Natural killer cell (primary cell): ENCODE measurements around the gene HOXB1. TPM values are rescaled to one million over a fixed set of nuclear protein-coding genes. Genes with fewer than 3 reads are reported as not detected.
"Not testable (repeated sequence)": the region's sequence is repeated elsewhere in the genome, so short reads cannot be mapped to it uniquely, and the experiment has no call there.

Experiments used
- ATAC-seq, 3 donors: fragments of 150-1000 bp in 2 of 3; fragments of 200-7000 bp in 1 of 3; cut with Tn5 transposase; 1 replicate in 1 of 3; 2 replicates in 2 of 3; pipeline ENCODE4 v1.10.0; 2021; ENCODE audit warnings: mild to moderate bottlenecking in 2 of 3, moderate library complexity in 2 of 3
- DNase-seq, 2 donors: peaks; one replicate each; pipeline versions ENCODE4 v3.0.0 to v3.0.0-alpha.2; 2013 to 2021; ENCODE audit warnings: mixed read lengths in 1 of 2
- H3K27ac ChIP-seq: one replicate; pipeline ENCODE4 v1.5.1; 2013; ENCODE audit warnings: mild to moderate bottlenecking, low read length
- H3K27me3 ChIP-seq: one replicate; pipeline ENCODE4 v1.6.1; 2013; ENCODE audit warnings: low read length; ENCODE audit not compliant: control insufficient read depth, insufficient read depth
- H3K36me3 ChIP-seq: one replicate; pipeline ENCODE4 v1.6.1; 2013; ENCODE audit warnings: low read length; ENCODE audit not compliant: control insufficient read depth, insufficient read depth
- H3K4me1 ChIP-seq: one replicate; pipeline ENCODE4 v1.6.1; 2013; ENCODE audit warnings: low read length; ENCODE audit not compliant: control insufficient read depth, insufficient read depth
- H3K4me3 ChIP-seq: one replicate; pipeline ENCODE4 v1.5.1; 2013; ENCODE audit warnings: low read length
- H3K9me3 ChIP-seq: one replicate; pipeline ENCODE4 v1.6.1; 2013; ENCODE audit warnings: low read length; ENCODE audit not compliant: control insufficient read depth, insufficient read depth
- H3K27ac Mint-ChIP-seq, 2 donors: one replicate each; pipeline ENCODE4 v1.8.0; 2022; ENCODE audit warnings: mild to moderate bottlenecking in 2 of 2, mixed read lengths in 2 of 2, moderate library complexity in 1 of 2
- H3K27me3 Mint-ChIP-seq, 2 donors: one replicate each; pipeline ENCODE4 v1.8.0; 2022; ENCODE audit warnings: low read depth in 2 of 2, mixed read lengths in 2 of 2
- H3K36me3 Mint-ChIP-seq: one replicate; pipeline ENCODE4 v1.8.0; 2022; ENCODE audit warnings: mixed read lengths
- H3K4me1 Mint-ChIP-seq, 2 donors: one replicate each; pipeline ENCODE4 v1.8.0; 2022; ENCODE audit warnings: mixed read lengths in 2 of 2
- H3K4me3 Mint-ChIP-seq: one replicate; pipeline ENCODE4 v1.8.0; 2022; ENCODE audit warnings: mild to moderate bottlenecking, moderate library complexity, mixed read lengths
- H3K9me3 Mint-ChIP-seq, 2 donors: one replicate each; pipeline ENCODE4 v1.8.0; 2022; ENCODE audit warnings: mixed read lengths in 2 of 2
- CTCF ChIP-seq: fragments of 200-600 bp; IDR thresholded peaks from one replicate; pipeline ENCODE4 v1.8.0; 2022; ENCODE audit warnings: antibody characterized with exemption
- WGBS: methylation state at CpG from one replicate; pipeline ENCODE4 v1.1.7; 2013; ENCODE audit warnings: missing lambda C conversion rate; ENCODE audit not compliant: insufficient coverage; 5-methylcytosine and 5-hydroxymethylcytosine counted together
- intact Hi-C: fragments of 100-400 bp; cut with micrococcal nuclease; formaldehyde crosslinking; loops from one replicate; pipeline ENCODE4 v1.14.2; 2022
- total RNA-seq, 4 donors: library from RNA; stranded (reverse); fragments of 120-200 nt in 1 of 4; gene quantifications; one replicate each; pipeline versions ENCODE4 v1.2.3 to v1.2.4, GENCODE V29; 2013 to 2022

The HOXB1 gene
- total RNA-seq, 3 donors from 2014 or later (not counting 1 experiment from before 2014, with no cell fraction given): not detected

- Mint-ChIP-seq H3K27ac (peak overlapping the region in 1 of 2 donors; percentile 59), H3K4me1 (peaks cover 19 to 23% of the 10 kb centered on the region in 2 donors), H3K9me3 (no peaks in the 10 kb centered on the region), H3K36me3 (no peaks in the 10 kb centered on the region), H3K4me3 (peak overlapping the region; percentile 29), H3K27me3 (peaks cover 33 to 38% of the 10 kb centered on the region in 2 donors)
- Histone ChIP-seq H3K36me3 (no peaks in the 10 kb centered on the region), H3K4me1 (no peaks in the 10 kb centered on the region), H3K27ac (no peak overlapping the region), H3K4me3 (no peak overlapping the region), H3K9me3 (no peaks in the 10 kb centered on the region), H3K27me3 (no peaks in the 10 kb centered on the region)
- no peak for TF ChIP-seq CTCF
- DNase-seq (peak in 1 of 2 donors; percentile 57), ATAC-seq (peak in 2 of 3 donors; percentile 43 to 49)
- intact Hi-C loops: no loop called here
- WGBS: 54% methylated on average over 6 of the region's 7 CpGs
These were observed 17.7 kb downstream of the HOXB1 start for GRCh38 chr17:48513097-48513496.

- Histone ChIP-seq H3K4me1 (peaks cover under 1% of the 10 kb centered on the region), H3K27ac (no peak overlapping the region), H3K36me3 (no peaks in the 10 kb centered on the region), H3K27me3 (no peaks in the 10 kb centered on the region), H3K9me3 (no peaks in the 10 kb centered on the region), H3K4me3 (no peak overlapping the region)
- ATAC-seq (peak in 2 of 3 donors; percentile 32 to 44), DNase-seq (peak in 1 of 2 donors; percentile 60)
- H3K36me3 Mint-ChIP-seq: no peaks in the 10 kb centered on the region
- 81% methylated on average over 5 of the region's 7 CpGs for WGBS
- intact Hi-C loops: no loop called here
- H3K27ac Mint-ChIP-seq: no peak overlapping the region
- H3K9me3 Mint-ChIP-seq: no peaks in the 10 kb centered on the region
- H3K27me3 Mint-ChIP-seq: peaks cover 21 to 23% of the 10 kb centered on the region in 2 donors
- H3K4me3 Mint-ChIP-seq: no peak overlapping the region
- TF ChIP-seq CTCF: no peak
- peaks cover 22 to 26% of the 10 kb centered on the region in 2 donors for H3K4me1 Mint-ChIP-seq
These were observed 19.8 kb downstream of the HOXB1 start for GRCh38 chr17:48510761-48511604.

- Mint-ChIP-seq H3K9me3 (no peaks in the 10 kb centered on the region), H3K4me3 (no peak overlapping the region), H3K36me3 (no peaks in the 10 kb centered on the region), H3K4me1 (peaks cover 28 to 32% of the 10 kb centered on the region in 2 donors), H3K27ac (no peak overlapping the region), H3K27me3 (peaks cover 16 to 17% of the 10 kb centered on the region in 2 donors)
- no peak overlapping the region for H3K4me3 ChIP-seq
- intact Hi-C loops: no loop called here
- ATAC-seq (no peak), DNase-seq (no peak)
- H3K4me1 ChIP-seq: peaks cover 4% of the 10 kb centered on the region
- no peak for TF ChIP-seq CTCF
- no peaks in the 10 kb centered on the region for H3K27me3 ChIP-seq
- WGBS: 100% methylated on average over 1 of the region's 2 CpGs
- no peaks in the 10 kb centered on the region for H3K36me3 ChIP-seq
- no peak overlapping the region for H3K27ac ChIP-seq
- no peaks in the 10 kb centered on the region for H3K9me3 ChIP-seq
These were observed 20.4 kb downstream of the HOXB1 start for GRCh38 chr17:48510381-48510760.

GRCh38 chr17:48509708-48510107, 21.1 kb downstream of the HOXB1 start:
- H3K9me3 ChIP-seq, H3K4me3 ChIP-seq, H3K4me1 ChIP-seq, H3K36me3 ChIP-seq, DNase-seq, H3K27me3 ChIP-seq, H3K9me3 Mint-ChIP-seq, H3K27ac ChIP-seq, ATAC-seq, H3K36me3 Mint-ChIP-seq, H3K4me3 Mint-ChIP-seq, intact Hi-C loops, H3K27ac Mint-ChIP-seq: not testable (repeated sequence)
- Mint-ChIP-seq H3K27me3 (peaks cover 10 to 12% of the 10 kb centered on the region in 2 donors), H3K4me1 (peaks cover 33 to 36% of the 10 kb centered on the region in 2 donors)
- 95% methylated on average over 6 of the region's 7 CpGs for WGBS
